ENCODE data around the gene DHRS4. TPM values are rescaled to one million over a fixed set of nuclear protein-coding genes. Genes with fewer than 3 reads are reported as not detected.

DHRS4 gene
- total RNA-seq, 5 donors from 2014 or later (not counting 1 experiment from before 2014, with no cell fraction given), result 11.1 to 21.4 (median 17.5) TPM

GRCh38 chr14:23922545-23922944 is 31.0 kb upstream of the DHRS4 start:
- CTCF ChIA-PET, result interaction anchor here in 1 of 2 donors (1.0 kb wide), 1 partner anchor 8 kb away, joined by 3 read pairs; no protein-coding TSS in a partner anchor
- POLR2A ChIA-PET, result no interaction called here
- H3K27me3 Mint-ChIP-seq, result peaks cover 6 to 7% of the 10 kb centered on the region in 2 donors
- H3K9me3 ChIP-seq, result no peaks in the 10 kb centered on the region
- H3K27ac ChIP-seq (ENCODE audit: low read length), result no peak overlapping the region
- no peak overlapping the region for H3K27ac Mint-ChIP-seq
- DNase-seq (no peak), ATAC-seq (replicated peaks in 1 of 4) (no peak)
- no peak overlapping the region for H3K4me3 ChIP-seq (ENCODE audit: control insufficient read depth in 1 of 2, extremely low read depth in 1 of 2, low read length in 1 of 2)
- WGBS (ENCODE audit: insufficient coverage), result no CpG with 5 or more reads among the region's 1 CpG
- no peak overlapping the region for H3K4me3 Mint-ChIP-seq
- H3K36me3 ChIP-seq (ENCODE audit: control insufficient read depth in 2 of 2, extremely low read depth in 1 of 2, insufficient read depth in 1 of 2, low read length in 1 of 2), result no peaks in the 10 kb centered on the region
- H3K4me1 ChIP-seq (ENCODE audit: control insufficient read depth in 1 of 2, extremely low read depth in 1 of 2, insufficient read depth in 2 of 2, low read length in 2 of 2), result no peaks in the 10 kb centered on the region
- peaks cover 0 to 3% (median 0%) of the 10 kb centered on the region in 3 donors for H3K9me3 Mint-ChIP-seq
- no peaks in the 10 kb centered on the region for H3K36me3 Mint-ChIP-seq
- H3K27me3 ChIP-seq (replicated peaks in 1 of 2; ENCODE audit: control insufficient read depth in 2 of 2, extremely low read depth in 1 of 2, insufficient read depth in 2 of 2, low read length in 1 of 2), result peaks cover 0 to 8% of the 10 kb centered on the region in 2 experiments
- H3K4me1 Mint-ChIP-seq, result no peaks in the 10 kb centered on the region

GRCh38 chr14:23925523-23926075 is 28.0 kb upstream of the DHRS4 start:
- H3K4me1 Mint-ChIP-seq, result peaks cover 0 to 2% (median 0%) of the 10 kb centered on the region in 3 donors

GRCh38 chr14:23926543-23926942 is 27.0 kb upstream of the DHRS4 start:
- H3K4me1 Mint-ChIP-seq, result peaks cover 0 to 2% (median 0%) of the 10 kb centered on the region in 3 donors
- H3K36me3 Mint-ChIP-seq, result no peaks in the 10 kb centered on the region
- peaks cover 0 to 7% of the 10 kb centered on the region in 2 donors for H3K27me3 Mint-ChIP-seq
- H3K4me3 ChIP-seq (ENCODE audit: control insufficient read depth in 1 of 2, extremely low read depth in 1 of 2, low read length in 1 of 2), result no peak overlapping the region
- no peaks in the 10 kb centered on the region for H3K9me3 Mint-ChIP-seq
- peaks cover 0 to 8% of the 10 kb centered on the region in 2 experiments for H3K27me3 ChIP-seq (replicated peaks in 1 of 2; ENCODE audit: control insufficient read depth in 2 of 2, extremely low read depth in 1 of 2, insufficient read depth in 2 of 2, low read length in 1 of 2)
- ATAC-seq (replicated peaks in 1 of 4) (no peak), DNase-seq (no peak)
- ChIA-PET POLR2A (no interaction called here), CTCF (no interaction called here)
- H3K27ac ChIP-seq (ENCODE audit: low read length), result no peak overlapping the region
- H3K36me3 ChIP-seq (ENCODE audit: control insufficient read depth in 2 of 2, extremely low read depth in 1 of 2, insufficient read depth in 1 of 2, low read length in 1 of 2), result no peaks in the 10 kb centered on the region
- H3K27ac Mint-ChIP-seq, result no peak overlapping the region
- no peaks in the 10 kb centered on the region for H3K9me3 ChIP-seq
- WGBS (ENCODE audit: insufficient coverage), result 91% methylated on average over 11 of the region's 11 CpGs
- H3K4me1 ChIP-seq (ENCODE audit: control insufficient read depth in 1 of 2, extremely low read depth in 1 of 2, insufficient read depth in 2 of 2, low read length in 2 of 2), result no peaks in the 10 kb centered on the region
- no peak overlapping the region for H3K4me3 Mint-ChIP-seq

More at GRCh38 chr14:23925523-23926075, 28.0 kb upstream of the DHRS4 start:
- no peaks in the 10 kb centered on the region for H3K36me3 Mint-ChIP-seq
- peaks cover 0 to 7% of the 10 kb centered on the region in 2 donors for H3K27me3 Mint-ChIP-seq
- H3K4me3 Mint-ChIP-seq, result no peak overlapping the region
- ATAC-seq (replicated peaks in 1 of 4) (no peak), DNase-seq (no peak)
- H3K9me3 ChIP-seq, result no peaks in the 10 kb centered on the region
- H3K36me3 ChIP-seq (ENCODE audit: control insufficient read depth in 2 of 2, extremely low read depth in 1 of 2, insufficient read depth in 1 of 2, low read length in 1 of 2), result no peaks in the 10 kb centered on the region
- H3K4me1 ChIP-seq (ENCODE audit: control insufficient read depth in 1 of 2, extremely low read depth in 1 of 2, insufficient read depth in 2 of 2, low read length in 2 of 2), result no peaks in the 10 kb centered on the region
- WGBS (ENCODE audit: insufficient coverage), result 90% methylated on average over 5 of the region's 7 CpGs
- H3K27ac ChIP-seq (ENCODE audit: low read length), result no peak overlapping the region
- ChIA-PET POLR2A (no interaction called here), CTCF (no interaction called here)
- H3K9me3 Mint-ChIP-seq, result no peaks in the 10 kb centered on the region
- no peak overlapping the region for H3K27ac Mint-ChIP-seq
- no peak overlapping the region for H3K4me3 ChIP-seq (ENCODE audit: control insufficient read depth in 1 of 2, extremely low read depth in 1 of 2, low read length in 1 of 2)
- H3K27me3 ChIP-seq (replicated peaks in 1 of 2; ENCODE audit: control insufficient read depth in 2 of 2, extremely low read depth in 1 of 2, insufficient read depth in 2 of 2, low read length in 1 of 2), result peaks cover 0 to 8% of the 10 kb centered on the region in 2 experiments

DNA sequence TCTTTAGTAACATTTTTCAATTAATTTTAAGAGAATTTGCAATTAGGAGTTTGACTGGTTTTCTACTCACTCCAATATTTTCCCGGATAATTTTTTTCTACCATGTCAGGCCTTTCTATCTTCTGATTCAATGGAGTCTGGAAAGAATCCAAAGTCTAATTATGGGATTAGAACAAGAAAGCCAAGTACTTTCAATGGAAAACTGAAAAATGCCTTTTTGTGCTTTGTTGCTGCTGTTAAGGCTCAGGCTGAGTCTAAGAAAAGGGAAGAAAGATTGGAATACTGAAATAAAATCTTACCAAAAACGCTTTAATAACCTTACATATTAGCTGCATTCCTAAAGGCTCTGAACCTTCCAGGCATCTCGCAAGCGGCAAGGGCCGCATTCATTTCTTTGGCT is 24.4 kb upstream of the DHRS4 start:
- ATAC-seq (replicated peaks in 1 of 4) (no peak), DNase-seq (no peak)
- WGBS (ENCODE audit: insufficient coverage), result no CpG with 5 or more reads among the region's 5 CpGs
- no peaks in the 10 kb centered on the region for H3K36me3 ChIP-seq (ENCODE audit: control insufficient read depth in 2 of 2, extremely low read depth in 1 of 2, insufficient read depth in 1 of 2, low read length in 1 of 2)
- Mint-ChIP-seq H3K36me3 (no peaks in the 10 kb centered on the region), H3K4me3 (no peak overlapping the region), H3K9me3 (no peaks in the 10 kb centered on the region), H3K4me1 (peaks cover 0 to 2% (median 0%) of the 10 kb centered on the region in 3 donors), H3K27ac (no peak overlapping the region), H3K27me3 (peaks cover 5 to 10% of the 10 kb centered on the region in 2 donors)
- H3K4me1 ChIP-seq (ENCODE audit: control insufficient read depth in 1 of 2, extremely low read depth in 1 of 2, insufficient read depth in 2 of 2, low read length in 2 of 2), result no peaks in the 10 kb centered on the region
- no peak overlapping the region for H3K4me3 ChIP-seq (ENCODE audit: control insufficient read depth in 1 of 2, extremely low read depth in 1 of 2, low read length in 1 of 2)
- ChIA-PET CTCF (interaction anchor here in 1 of 2 donors (0.6 kb wide), 1 partner anchor 450 kb away, joined by 4 read pairs; no protein-coding TSS in a partner anchor), POLR2A (no interaction called here)
- H3K27me3 ChIP-seq (replicated peaks in 1 of 2; ENCODE audit: control insufficient read depth in 2 of 2, extremely low read depth in 1 of 2, insufficient read depth in 2 of 2, low read length in 1 of 2), result peaks cover 0 to 7% of the 10 kb centered on the region in 2 experiments
- H3K9me3 ChIP-seq, result no peaks in the 10 kb centered on the region
- H3K27ac ChIP-seq (ENCODE audit: low read length), result no peak overlapping the region

- Mint-ChIP-seq H3K27ac (no peak overlapping the region), H3K27me3 (peaks cover 5 to 10% of the 10 kb centered on the region in 2 donors), H3K36me3 (no peaks in the 10 kb centered on the region), H3K4me1 (peaks cover 0 to 2% (median 0%) of the 10 kb centered on the region in 3 donors), H3K9me3 (no peaks in the 10 kb centered on the region), H3K4me3 (no peak overlapping the region)
- no peaks in the 10 kb centered on the region for H3K9me3 ChIP-seq
- 0% methylated on average over 3 of the region's 3 CpGs for WGBS (ENCODE audit: insufficient coverage)
- no peaks in the 10 kb centered on the region for H3K4me1 ChIP-seq (ENCODE audit: control insufficient read depth in 1 of 2, extremely low read depth in 1 of 2, insufficient read depth in 2 of 2, low read length in 2 of 2)
- no peak overlapping the region for H3K27ac ChIP-seq (ENCODE audit: low read length)
- H3K27me3 ChIP-seq (replicated peaks in 1 of 2; ENCODE audit: control insufficient read depth in 2 of 2, extremely low read depth in 1 of 2, insufficient read depth in 2 of 2, low read length in 1 of 2), result peaks cover 0 to 6% of the 10 kb centered on the region in 2 experiments
- no peaks in the 10 kb centered on the region for H3K36me3 ChIP-seq (ENCODE audit: control insufficient read depth in 2 of 2, extremely low read depth in 1 of 2, insufficient read depth in 1 of 2, low read length in 1 of 2)
- peak; percentile 81 to 94 (median 88) for ATAC-seq (replicated peaks in 1 of 4)
- H3K4me3 ChIP-seq (ENCODE audit: control insufficient read depth in 1 of 2, extremely low read depth in 1 of 2, low read length in 1 of 2), result no peak overlapping the region
- peak; percentile 41 to 90 (median 75) for DNase-seq
- POLR2A ChIA-PET, result no interaction called here
- CTCF ChIA-PET, result interaction anchor here (0.5 to 1.3 kb wide), 6 partner anchors 7 to 1198 kb away, joined by 3 to 16 read pairs (median 3); no protein-coding TSS in a partner anchor
These were observed 23.7 kb upstream of the DHRS4 start for GRCh38 chr14:23929822-23930294.

- Histone ChIP-seq H3K9me3 (no peaks in the 10 kb centered on the region), H3K27ac (ENCODE audit: low read length) (no peak overlapping the region), H3K36me3 (ENCODE audit: control insufficient read depth in 2 of 2, extremely low read depth in 1 of 2, insufficient read depth in 1 of 2, low read length in 1 of 2) (no peaks in the 10 kb centered on the region), H3K27me3 (replicated peaks in 1 of 2; ENCODE audit: control insufficient read depth in 2 of 2, extremely low read depth in 1 of 2, insufficient read depth in 2 of 2, low read length in 1 of 2) (peaks cover 0 to 4% of the 10 kb centered on the region in 2 experiments), H3K4me1 (ENCODE audit: control insufficient read depth in 1 of 2, extremely low read depth in 1 of 2, insufficient read depth in 2 of 2, low read length in 2 of 2) (no peaks in the 10 kb centered on the region), H3K4me3 (ENCODE audit: control insufficient read depth in 1 of 2, extremely low read depth in 1 of 2, low read length in 1 of 2) (no peak overlapping the region)
- 72% methylated on average over 3 of the region's 4 CpGs for WGBS (ENCODE audit: insufficient coverage)
- no peak for DNase-seq
- Mint-ChIP-seq H3K27me3 (peaks cover 5 to 10% of the 10 kb centered on the region in 2 donors), H3K9me3 (no peaks in the 10 kb centered on the region), H3K4me3 (no peak overlapping the region), H3K36me3 (no peaks in the 10 kb centered on the region), H3K27ac (no peak overlapping the region), H3K4me1 (peaks cover 0 to 2% (median 0%) of the 10 kb centered on the region in 3 donors)
- CTCF ChIA-PET, result interaction anchor here (0.5 to 1.7 kb wide), 9 partner anchors 8 to 605 kb away, joined by 3 to 16 read pairs (median 4); no protein-coding TSS in a partner anchor
- POLR2A ChIA-PET, result no interaction called here
- ATAC-seq (replicated peaks in 1 of 4), result no peak
These were observed 22.8 kb upstream of the DHRS4 start for GRCh38 chr14:23930742-23931141.

Data from T-cell (primary cell).